Spinal cord (tissue), 10 donors: ENCODE data around the gene MAFG. TPM values are rescaled to one million over a fixed set of nuclear protein-coding genes. Genes with fewer than 3 reads are reported as not detected.

Experiments used
- DNase-seq, 6 donors: peaks; one replicate each; pipeline versions ENCODE4 v3.0.0 to v3.0.0-alpha.2; 2013 to 2015; ENCODE audit warnings: low spot score in 6 of 6, low read depth in 4 of 6
- H3K27ac ChIP-seq: one replicate; pipeline ENCODE4 v1.5.1; 2013; ENCODE audit warnings: low read depth, low read length, control low read depth
- H3K27me3 ChIP-seq: one replicate; pipeline ENCODE4 v1.6.1; 2013; ENCODE audit warnings: low read length; ENCODE audit not compliant: control insufficient read depth, insufficient read depth
- H3K36me3 ChIP-seq: one replicate; pipeline ENCODE4 v1.6.1; 2013; ENCODE audit warnings: low read length; ENCODE audit not compliant: control insufficient read depth, insufficient read depth
- H3K4me1 ChIP-seq: one replicate; pipeline ENCODE4 v1.6.1; 2013; ENCODE audit warnings: low read length; ENCODE audit not compliant: control insufficient read depth, insufficient read depth
- H3K4me3 ChIP-seq: one replicate; pipeline ENCODE4 v1.5.1; 2013; ENCODE audit warnings: low read depth, low read length, control low read depth
- H3K9me3 ChIP-seq: one replicate; pipeline ENCODE4 v1.6.1; 2013; ENCODE audit warnings: low read length; ENCODE audit not compliant: control insufficient read depth, insufficient read depth
- WGBS: methylation state at CpG from one replicate; pipeline ENCODE4 v1.1.5; 2013; ENCODE audit warnings: missing lambda C conversion rate; ENCODE audit not compliant: insufficient coverage; 5-methylcytosine and 5-hydroxymethylcytosine counted together
- polyA plus RNA-seq, 2 donors: library from polyadenylated mRNA; unstranded; fragments of 120-200 nt; gene quantifications; one replicate each; pipeline ENCODE4 v1.2.1, GENCODE V29; 2013; ENCODE audit not compliant: insufficient read length in 2 of 2
- total RNA-seq, 2 donors: library from RNA; depleted of rRNA in 1 of 2; stranded (reverse); fragments of 120-200 nt in 1 of 2; fragments of >200 nt in 1 of 2; gene quantifications; one replicate each; pipeline versions ENCODE4 v1.2.3 to v1.2.4, GENCODE V29; 2013 to 2014
- donor health status: healthy.

Gene MAFG
- total and polyA plus RNA-seq, 4 donors, result 10.8 to 24.2 (median 17.2) TPM

- Histone ChIP-seq H3K4me1 (peaks cover 8% of the 10 kb centered on the region), H3K27me3 (no peaks in the 10 kb centered on the region), H3K4me3 (no peak overlapping the region), H3K27ac (no peak overlapping the region), H3K9me3 (no peaks in the 10 kb centered on the region), H3K36me3 (peaks cover 92% of the 10 kb centered on the region)
- whole genome bisulfite sequencing, result 98% methylated on average over 5 of the region's 5 CpGs
- DNase-seq, result no peak
Observed at GRCh38 chr17:81884968-81885367, 42.6 kb downstream of the MAFG start.

- Histone ChIP-seq H3K36me3 (peaks cover 92% of the 10 kb centered on the region), H3K27me3 (no peaks in the 10 kb centered on the region), H3K9me3 (no peaks in the 10 kb centered on the region), H3K4me3 (no peak overlapping the region), H3K27ac (no peak overlapping the region), H3K4me1 (peaks cover 3% of the 10 kb centered on the region)
- DNase-seq, result no peak
- 87% methylated on average over 10 of the region's 11 CpGs for WGBS
Observed at GRCh38 chr17:81884520-81884919, 43.0 kb downstream of the MAFG start.

GRCh38 chr17:81879121-81879520 is 48.4 kb downstream of the MAFG start:
- Histone ChIP-seq H3K27ac (no peak overlapping the region), H3K36me3 (peaks cover 52% of the 10 kb centered on the region), H3K4me1 (no peaks in the 10 kb centered on the region), H3K4me3 (no peak overlapping the region), H3K27me3 (no peaks in the 10 kb centered on the region), H3K9me3 (no peaks in the 10 kb centered on the region)
- 97% methylated on average over 3 of the region's 5 CpGs for WGBS
- DNase-seq, result no peak

GRCh38 chr17:81878294-81878693 is 49.2 kb downstream of the MAFG start:
- no peaks in the 10 kb centered on the region for H3K27me3 ChIP-seq
- H3K9me3 ChIP-seq, result no peaks in the 10 kb centered on the region
- DNase-seq, result no peak
- H3K4me3 ChIP-seq, result no peak overlapping the region
- H3K27ac ChIP-seq, result no peak overlapping the region
- peaks cover 46% of the 10 kb centered on the region for H3K36me3 ChIP-seq
- no peaks in the 10 kb centered on the region for H3K4me1 ChIP-seq
- 92% methylated on average over 2 of the region's 3 CpGs for WGBS

- Histone ChIP-seq H3K9me3 (no peaks in the 10 kb centered on the region), H3K36me3 (peaks cover 42% of the 10 kb centered on the region)
Observed at GRCh38 chr17:81877569-81877968, 50.0 kb downstream of the MAFG start.

GRCh38 chr17:81871387-81872230 is 55.9 kb downstream of the MAFG start:
- Histone ChIP-seq H3K27ac (peak overlapping the region; percentile 91), H3K9me3 (no peaks in the 10 kb centered on the region), H3K4me3 (peak overlapping the region; percentile 86), H3K4me1 (peaks cover 38% of the 10 kb centered on the region), H3K36me3 (peaks cover 40% of the 10 kb centered on the region), H3K27me3 (no peaks in the 10 kb centered on the region)
- peak; percentile 78 to 97 (median 86) for DNase-seq
- under 1% methylated on average over 86 of the region's 86 CpGs for WGBS

More at GRCh38 chr17:81877569-81877968, 50.0 kb downstream of the MAFG start:
- no peaks in the 10 kb centered on the region for H3K27me3 ChIP-seq
- H3K4me3 ChIP-seq, result no peak overlapping the region
- peaks cover 4% of the 10 kb centered on the region for H3K4me1 ChIP-seq
- DNase-seq, result no peak
- 94% methylated on average over 3 of the region's 5 CpGs for WGBS
- H3K27ac ChIP-seq, result no peak overlapping the region

GRCh38 chr17:81870981-81871386 is 56.6 kb downstream of the MAFG start, which contains the start of gene ARHGDIA:
Gene ARHGDIA (minus strand): TSS chr17:81871337. CDS start chr17:81869930, 1,407 bp downstream.
- no peaks in the 10 kb centered on the region for H3K27me3 ChIP-seq
- H3K27ac ChIP-seq, result peak within 1 kb of the TSS; percentile 91
- peaks cover 46% of the 10 kb centered on the region for H3K36me3 ChIP-seq
- H3K9me3 ChIP-seq, result no peaks in the 10 kb centered on the region
- no peak for DNase-seq
- H3K4me3 ChIP-seq, result peak within 1 kb of the TSS; percentile 86
- 0% methylated on average over 56 of the region's 64 CpGs for WGBS
- peaks cover 40% of the 10 kb centered on the region for H3K4me1 ChIP-seq

GRCh38 chr17:81870131-81870980 is 57.2 kb downstream of the MAFG start:
- Histone ChIP-seq H3K27me3 (no peaks in the 10 kb centered on the region), H3K9me3 (no peaks in the 10 kb centered on the region), H3K4me1 (peaks cover 40% of the 10 kb centered on the region), H3K4me3 (peak overlapping the region; percentile 73), H3K27ac (peak overlapping the region; percentile 82), H3K36me3 (peaks cover 52% of the 10 kb centered on the region)
- peak in 1 of 6 donors; percentile 40 for DNase-seq
- WGBS, result under 1% methylated on average over 60 of the region's 65 CpGs

- WGBS, result 37% methylated on average over 51 of the region's 52 CpGs
- DNase-seq, result peak in 2 of 6 donors; percentile 22 to 57
Observed at GRCh38 chr17:81869221-81870130, 58.1 kb downstream of the MAFG start.

More at GRCh38 chr17:81869221-81870130, 58.1 kb downstream of the MAFG start:
- Histone ChIP-seq H3K4me3 (peak overlapping the region; percentile 73), H3K4me1 (peaks cover 40% of the 10 kb centered on the region), H3K9me3 (no peaks in the 10 kb centered on the region), H3K27me3 (no peaks in the 10 kb centered on the region), H3K36me3 (peaks cover 61% of the 10 kb centered on the region), H3K27ac (peak overlapping the region; percentile 82)
